ENCODE results near the gene DDX54.
"Not testable (repeated sequence)": the region's sequence is repeated elsewhere in the genome, so short reads cannot be mapped to it uniquely, and the experiment has no call there.

DDX54 gene

DNA sequence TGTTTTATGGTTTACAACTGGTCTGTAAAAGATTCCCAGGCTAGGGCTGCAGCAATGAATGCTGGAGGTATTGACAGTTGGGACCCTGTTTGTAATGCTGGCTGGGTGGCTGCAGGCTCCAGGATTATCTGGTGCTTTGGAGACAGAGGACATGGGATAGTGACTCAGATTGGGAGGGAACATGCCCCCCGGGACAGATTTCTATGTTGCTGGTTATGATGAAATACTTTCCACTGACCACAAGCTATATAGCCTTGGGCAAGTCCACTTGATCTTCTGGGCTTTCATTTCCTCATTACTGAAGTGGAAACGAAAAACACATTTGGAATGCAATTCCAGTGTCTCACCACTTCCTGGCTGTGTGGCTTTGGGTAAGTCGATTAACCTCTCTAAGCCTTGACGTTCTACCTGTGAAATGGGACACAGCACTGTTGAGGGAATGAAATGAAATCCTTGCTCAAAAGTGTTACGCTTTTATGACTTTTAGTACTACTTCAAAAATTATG is 29.7 kb upstream of the DDX54 start:
- DNase-seq, result no peak

DNA sequence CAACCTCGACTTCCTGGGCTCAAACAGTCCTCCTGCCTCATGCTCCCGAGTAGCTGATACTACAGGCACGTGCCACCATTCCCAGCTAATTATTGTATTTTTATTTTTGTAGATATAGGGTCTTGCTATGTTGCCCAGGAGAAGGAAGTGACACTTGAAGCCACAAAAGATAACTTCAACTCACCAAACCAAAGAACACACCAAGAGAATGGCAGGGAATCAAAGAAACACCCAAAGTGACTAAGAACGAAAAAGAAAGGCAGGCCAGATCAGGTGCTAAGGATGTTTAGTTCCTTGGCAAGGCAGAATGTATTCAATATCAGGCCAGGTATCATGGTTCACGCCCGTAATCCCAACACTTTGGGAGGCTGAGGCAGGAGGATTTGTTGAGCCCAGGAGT is 25.9 kb upstream of the DDX54 start:
- no peak for DNase-seq

DNA sequence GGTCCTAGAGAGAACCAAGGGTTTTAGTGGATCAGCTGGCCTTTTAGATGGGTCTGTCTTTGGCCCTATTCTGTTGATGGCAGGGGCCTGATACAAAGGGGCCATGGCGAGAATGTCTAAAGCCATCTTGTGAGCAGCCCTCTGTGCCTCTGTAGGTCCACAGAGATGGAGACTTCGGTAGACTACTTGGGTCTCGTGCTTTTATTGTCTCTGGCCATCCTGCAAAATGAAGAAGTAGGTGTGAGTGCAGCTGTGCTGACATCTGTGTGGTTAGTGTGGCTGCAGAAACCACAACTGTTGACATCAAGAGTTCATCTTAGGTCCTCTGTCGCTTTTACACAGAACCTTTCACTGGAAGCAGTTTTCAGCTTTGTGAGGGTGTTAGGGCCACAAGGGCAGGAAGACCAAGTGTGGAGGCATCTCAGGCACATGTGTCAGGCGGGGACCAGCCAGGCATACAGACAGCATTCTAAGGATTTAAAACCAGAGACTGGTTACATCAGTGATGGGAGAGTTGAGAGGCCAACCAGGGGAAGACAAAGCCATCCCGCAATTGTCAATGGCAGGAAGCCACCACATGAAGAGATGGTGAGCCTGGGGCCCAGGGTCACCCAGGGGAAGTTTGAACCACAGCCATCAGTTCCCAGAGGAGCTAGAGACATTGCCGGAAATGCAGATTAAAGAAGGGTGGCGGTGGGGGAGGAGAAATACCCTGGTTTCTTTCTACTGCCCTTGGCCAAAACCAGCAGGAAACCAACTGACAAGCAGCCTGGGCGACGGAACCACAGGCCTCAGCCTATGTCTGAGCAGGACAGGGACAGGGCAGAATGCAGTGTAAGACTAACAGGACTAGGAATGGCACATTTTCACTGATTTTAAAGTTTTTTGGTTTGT is 23.0 kb upstream of the DDX54 start:
- DNase-seq, result no peak

DNA sequence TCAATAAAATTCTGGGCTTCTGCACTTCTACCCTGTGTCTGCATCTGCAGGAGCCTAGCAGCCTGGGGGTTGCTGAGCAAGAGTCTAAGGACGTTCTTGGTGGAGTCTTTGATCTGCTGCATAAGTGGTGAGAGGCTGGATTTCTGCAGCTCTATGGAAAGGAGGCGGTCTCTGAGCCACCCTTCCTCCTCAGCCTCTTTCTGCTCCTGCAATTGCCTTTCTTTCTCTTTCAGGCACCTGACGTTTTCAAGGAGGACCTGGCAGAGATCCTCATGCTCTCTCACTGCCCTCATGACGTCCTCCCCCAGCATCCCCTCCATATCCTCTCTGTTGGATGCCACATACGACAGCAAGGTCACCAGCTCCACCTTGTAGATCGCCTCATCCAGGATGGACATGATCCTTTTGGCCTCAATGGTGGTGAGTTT is 22.3 kb upstream of the DDX54 start:
- DNase-seq, result no peak

DNA sequence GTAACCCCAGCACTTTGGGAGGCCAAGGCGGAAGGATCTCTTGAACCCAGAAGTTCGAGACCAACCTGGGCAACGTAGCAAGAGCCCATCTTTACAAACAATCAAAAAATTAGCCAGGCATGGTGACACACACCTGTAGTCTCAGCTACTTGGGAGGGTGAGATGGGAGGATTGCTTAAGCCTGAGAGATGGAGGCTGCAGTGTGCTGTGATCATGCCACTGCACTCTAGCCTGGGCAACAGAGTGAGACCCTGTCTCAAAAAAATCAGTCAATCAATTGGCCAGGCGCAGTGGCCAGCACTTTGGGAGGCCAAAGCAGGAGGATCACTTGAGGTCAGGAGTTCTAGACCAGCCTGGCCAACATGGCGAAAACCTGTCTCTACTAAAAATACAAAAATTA is 21.5 kb upstream of the DDX54 start:
- DNase-seq, result not testable (repeated sequence)

DNA sequence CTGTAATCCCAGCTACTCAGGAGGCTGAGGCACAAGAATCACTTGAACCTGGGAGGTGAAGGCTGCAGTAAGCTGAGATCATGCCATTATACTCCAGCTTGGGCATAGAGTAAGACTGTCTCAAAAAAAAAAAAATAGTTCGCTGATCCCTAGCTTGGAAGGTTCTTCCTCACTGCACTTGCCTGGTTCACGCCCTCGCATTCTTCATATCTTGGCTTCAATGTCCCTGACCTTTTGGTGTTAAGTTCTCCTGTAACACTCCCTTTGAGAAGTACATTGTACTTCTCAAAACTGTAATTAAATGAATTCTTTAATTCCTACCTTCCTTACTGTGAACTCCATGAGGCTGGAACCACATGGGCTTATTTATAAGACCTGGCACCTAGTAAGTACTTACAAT is 19.5 kb upstream of the DDX54 start:
- no peak for DNase-seq

DNA sequence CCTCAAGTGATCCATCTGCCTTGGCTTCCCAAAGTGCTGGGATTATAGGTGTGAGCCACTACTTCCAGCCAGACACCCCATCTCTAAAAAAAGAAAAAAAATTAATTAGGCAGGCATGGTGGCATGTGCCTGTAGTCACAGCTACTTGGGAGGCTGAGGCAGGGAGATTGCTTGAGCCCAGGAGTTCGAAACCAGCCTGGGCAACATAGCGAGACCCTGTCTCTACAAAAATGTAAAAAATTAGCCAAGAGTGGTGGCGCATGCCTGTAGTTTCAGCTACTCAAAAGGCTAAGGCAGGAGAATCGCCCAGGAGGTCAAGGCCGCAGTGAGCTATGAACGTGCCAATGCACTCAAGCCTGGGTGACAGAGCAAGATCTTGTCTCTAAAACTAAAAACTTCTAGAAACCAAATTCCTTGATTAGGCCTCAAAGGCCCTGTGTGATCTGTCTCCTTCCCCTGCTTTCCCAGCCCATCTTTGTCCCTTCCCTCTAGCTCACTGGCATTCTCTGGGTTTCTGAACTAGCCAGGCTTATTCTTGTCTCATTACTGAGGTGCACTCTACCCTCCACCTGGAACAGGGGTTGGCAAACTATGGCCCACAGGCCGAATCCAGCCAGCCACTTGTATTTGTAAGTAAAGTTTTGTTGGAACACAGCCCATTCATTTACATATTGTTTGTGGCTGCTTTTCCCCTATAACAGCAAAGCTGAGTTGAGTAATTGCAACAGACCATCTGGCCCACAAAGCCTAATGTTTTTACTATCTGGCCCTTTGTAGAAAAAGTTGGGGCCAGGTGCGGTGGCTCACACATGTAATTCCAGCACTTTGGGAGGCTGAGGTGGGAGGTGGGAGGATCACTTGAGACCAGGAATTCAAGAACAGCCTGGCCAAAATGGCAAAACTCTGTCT is 18.8 kb upstream of the DDX54 start:
- no peak for DNase-seq

DNA sequence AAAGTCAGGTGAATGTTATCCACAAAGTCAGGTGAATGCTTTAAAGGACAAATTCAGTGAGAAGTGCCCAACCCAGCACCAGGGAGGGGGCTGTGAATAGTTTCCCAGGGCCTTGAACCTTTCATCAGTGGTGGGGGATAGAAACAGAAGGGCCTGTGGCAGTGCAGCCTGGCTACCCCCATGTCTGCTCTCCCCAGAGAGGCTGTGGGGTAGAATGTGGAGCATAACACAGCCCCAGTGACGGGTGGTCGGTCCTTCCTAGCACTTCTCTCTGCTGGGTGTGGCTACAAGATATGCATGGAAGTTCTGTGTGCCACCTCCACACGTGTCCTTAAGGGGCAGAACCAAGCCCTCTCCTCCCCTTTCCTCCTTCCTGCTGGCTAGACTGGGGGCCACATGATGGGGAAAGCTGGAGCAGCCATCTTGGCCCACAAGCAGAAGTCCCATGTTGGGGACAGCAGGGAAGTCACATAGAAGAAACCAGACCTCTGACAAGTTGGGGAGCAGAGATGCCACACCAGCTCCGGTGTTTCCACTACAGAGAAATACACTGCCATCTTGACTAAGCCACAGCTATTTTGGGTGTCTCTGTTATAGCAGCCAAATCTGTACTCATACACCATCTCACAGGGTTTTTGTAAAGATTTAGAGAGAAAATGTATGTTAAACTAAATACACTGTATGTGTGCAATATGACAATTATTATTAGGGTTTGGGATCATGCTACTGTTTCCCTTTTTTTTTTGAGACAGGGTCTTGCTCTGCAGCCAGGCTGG is 17.2 kb upstream of the DDX54 start:
- no peak for DNase-seq

DNA sequence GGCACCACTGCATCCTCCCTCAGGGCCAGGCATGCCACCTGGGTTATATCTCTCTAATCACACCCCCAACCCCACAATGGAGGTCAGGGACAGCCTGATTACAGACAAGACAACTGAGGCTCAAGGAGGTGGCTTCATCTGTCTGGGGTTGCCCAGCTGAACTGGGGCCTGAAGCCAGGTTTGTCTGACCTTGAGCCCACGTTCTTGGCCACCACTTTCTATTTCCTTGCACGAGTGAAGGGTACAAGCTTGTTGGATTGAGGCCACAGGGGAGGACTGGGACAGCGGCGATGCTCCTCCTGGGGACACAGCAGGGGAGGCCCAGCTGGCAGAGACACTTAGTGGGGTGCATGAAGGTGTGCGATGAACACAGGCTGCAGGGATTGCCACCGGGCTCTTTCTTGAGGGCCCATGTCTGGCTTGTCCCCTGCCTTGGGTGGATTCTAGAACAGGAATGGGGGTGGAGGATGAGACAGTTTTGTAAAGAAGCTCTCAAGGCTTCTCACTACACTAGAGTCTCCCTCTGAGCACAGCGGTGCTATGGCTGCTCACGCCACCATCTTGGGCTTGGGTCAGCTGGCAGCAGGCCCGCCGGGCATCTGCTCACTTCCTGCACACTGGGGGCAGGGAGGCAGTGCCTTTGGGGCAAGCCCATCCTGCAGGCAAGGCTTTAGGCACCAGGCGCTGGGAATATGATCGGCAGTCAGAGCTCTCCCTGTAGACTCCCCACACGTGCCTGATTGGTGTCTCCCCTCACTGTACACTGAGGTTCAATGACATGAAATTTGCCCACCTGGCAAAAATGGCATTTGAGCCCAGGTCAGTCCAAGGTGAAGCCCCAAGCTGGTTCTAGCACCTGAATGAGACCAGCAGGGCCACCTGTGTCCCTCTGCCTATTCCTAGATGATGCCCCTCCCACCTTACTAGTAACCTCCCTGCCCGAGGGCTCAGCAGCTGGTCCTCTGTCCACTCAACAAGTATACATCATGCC is 16.2 kb upstream of the DDX54 start:
- DNase-seq, result no peak

DNA sequence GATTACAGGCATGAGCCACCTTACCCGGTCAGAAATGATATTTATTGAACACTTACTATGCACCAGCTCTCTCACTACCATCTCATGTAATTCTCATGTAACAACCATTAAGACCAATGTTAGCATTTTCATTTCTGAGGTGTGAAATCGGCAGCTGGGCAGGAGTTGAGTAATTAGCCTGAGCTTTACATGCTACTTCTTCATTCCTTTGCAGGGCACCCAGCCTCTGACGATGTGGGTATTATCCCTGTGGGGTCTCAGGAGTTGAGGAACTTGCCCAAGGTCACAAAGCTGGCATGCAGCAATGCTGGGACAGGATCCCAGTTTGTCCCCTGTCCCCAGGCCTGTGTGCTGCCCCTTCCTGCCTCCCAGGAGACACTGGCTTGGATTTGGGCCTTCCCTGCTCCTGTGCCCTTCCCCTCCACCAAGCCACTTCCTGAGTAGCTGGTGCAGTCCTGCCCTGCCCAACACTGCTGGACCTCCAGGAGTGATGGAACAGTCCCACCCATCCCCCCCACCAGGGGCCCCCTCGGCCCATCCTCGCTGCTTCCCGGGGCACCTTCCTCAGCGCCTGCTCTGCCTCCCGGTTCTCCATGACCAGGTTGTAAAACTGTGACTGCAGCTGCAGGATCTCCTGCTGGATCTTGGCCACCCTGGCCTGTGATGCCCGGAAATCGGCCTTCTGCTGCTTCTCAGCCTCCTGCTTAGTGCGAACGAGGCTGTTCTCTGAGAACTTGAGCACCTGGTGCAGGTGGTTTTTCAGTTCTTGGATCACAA is 14.9 kb upstream of the DDX54 start:
- DNase-seq, result no peak

DNA sequence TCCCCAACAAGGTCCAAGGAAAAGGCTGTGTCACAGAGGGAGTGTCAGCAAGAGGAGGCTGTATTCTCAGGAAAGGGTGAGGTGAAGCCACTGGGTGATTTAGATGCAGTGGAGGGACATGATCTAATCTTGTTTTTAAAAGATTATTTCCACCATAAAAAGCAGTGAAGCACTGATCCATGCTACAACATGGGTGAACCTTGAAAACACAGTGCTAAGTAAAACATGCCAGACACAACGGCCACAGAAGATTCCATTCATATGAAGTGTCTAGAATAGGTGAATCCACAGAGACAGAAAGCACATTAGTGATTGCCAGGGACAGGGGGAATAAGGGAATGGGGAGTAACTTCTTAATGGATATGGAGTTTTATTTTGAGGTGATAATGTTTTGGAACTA is 13.0 kb upstream of the DDX54 start:
- no peak for DNase-seq

DNA sequence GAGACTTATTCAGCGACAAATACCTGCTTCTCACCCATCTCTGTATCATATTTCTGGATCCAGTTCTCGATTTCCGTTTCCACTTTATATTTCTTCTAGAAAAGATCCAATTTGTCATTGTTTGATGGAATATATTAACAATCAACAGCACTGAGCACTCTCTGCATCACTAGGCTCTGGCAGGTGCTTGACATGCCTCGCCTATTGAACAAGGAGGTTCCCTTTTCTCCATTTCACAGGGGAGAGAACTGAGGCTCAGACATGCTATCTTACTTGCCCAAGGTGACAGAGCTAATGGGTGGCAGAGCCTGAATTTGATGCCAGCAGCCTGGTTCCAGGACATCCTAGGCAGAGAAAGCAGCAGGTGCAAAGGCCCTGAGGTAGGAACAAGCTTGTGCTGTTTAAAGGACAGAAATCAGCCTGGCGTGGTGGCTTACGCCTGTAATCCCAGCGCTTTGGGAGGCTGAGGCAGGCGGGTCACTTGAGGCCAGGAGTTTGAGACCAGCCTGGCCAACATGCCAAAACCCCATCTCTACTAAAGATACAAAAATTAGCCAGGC is 12.3 kb upstream of the DDX54 start:
- no peak for DNase-seq

DNA sequence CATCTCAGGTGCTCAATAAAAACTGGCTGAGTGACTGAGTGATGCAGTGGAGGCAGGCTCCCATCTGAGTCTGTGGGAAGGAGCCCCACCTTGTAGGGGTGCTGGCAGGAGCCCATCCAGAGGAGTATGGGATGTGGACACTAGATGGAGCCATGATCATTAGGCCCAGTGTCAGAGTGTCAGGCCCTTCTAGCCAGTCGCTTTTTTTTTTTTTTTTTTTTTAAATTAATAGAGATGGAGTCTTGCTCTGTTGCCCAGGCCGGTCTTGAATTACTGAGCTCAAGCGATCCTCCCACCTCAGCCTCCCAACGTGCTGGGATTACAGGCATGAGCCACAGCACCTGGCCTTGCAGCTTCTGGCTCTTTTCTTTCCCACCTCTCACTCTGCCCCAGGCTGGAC is 11.7 kb upstream of the DDX54 start:
- peak; percentile 32 for DNase-seq

DNA sequence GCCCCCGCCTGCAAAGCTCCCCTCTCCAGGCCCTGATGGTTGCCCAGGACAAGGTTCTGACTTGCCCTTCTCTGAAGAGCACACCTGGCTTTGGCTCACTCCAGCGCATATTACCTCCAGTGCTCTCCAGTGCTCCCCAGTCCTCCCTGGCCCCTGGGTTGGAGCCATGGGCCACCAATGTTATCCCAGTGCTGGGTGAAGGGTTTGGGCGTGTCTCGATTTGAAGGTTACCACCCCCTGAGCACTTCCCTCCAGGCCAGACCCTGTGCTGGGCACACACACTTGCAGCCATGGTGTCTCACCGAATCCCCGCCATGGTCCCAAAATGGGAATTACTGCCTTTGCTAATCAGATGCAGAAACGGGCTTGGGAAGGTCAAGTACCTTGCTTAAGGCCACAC is 11.3 kb upstream of the DDX54 start:
- no peak for DNase-seq

DNA sequence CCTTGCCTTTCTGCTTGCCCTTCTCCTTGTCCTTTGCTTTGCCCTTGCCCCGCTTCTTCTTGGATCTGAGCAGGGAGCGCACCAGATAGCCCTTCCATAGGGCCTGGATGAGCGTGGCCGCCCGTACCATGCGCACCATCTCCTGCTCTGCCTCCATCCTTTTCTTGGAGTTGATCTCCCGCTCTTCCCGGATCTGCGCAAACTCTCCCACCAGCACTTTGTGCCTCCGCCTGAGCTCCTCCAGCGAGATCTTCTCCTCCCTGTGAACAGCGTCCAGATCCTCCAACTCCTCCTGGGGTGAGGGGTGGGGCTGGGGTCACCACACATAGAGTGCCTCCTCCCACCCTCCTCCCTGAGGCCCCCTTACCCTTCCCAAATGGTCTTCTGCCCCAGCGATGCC is 10.3 kb upstream of the DDX54 start:
- no peak for DNase-seq

DNA sequence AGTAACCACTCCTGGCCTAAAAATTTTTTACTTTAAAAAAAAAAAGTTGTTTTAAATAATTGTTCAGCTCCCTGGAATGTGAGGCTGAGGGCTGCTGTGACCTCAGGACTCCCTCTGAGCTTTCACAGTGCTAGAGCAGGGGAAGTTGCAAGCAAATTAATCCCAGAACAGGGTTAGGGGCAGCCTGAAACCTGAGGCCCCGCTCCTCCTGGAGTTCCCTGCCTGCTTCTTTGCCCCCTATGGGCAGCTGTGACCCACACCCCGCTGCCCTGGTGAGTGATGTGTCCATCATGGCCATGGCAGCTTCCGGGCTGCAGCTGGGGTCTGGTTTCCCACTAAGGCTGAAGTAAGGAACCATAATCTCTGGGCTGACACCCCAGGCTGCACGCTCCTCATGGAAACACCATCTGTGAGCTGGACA is 9.7 kb upstream of the DDX54 start:
- no peak for DNase-seq

DNA sequence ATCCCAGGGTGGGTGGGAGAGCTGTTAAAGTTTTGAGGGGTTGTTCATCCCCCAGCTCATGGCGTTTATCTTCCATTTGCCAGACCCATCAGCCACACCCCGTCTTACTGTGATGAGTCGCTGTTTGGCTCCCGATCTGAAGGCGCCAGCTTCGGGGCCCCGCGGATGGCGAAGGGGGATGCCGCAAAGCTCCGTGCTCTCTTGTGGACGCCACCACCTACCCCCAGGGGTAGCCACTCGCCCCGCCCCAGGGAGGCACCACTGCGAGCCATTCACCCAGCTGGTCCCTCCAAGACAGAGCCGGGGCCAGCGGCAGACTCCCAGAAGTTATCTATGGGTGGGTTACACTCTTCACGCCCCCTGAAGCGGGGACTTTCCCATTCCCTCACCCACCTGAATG is 5.9 kb upstream of the DDX54 start:
- DNase-seq, result no peak

DNA sequence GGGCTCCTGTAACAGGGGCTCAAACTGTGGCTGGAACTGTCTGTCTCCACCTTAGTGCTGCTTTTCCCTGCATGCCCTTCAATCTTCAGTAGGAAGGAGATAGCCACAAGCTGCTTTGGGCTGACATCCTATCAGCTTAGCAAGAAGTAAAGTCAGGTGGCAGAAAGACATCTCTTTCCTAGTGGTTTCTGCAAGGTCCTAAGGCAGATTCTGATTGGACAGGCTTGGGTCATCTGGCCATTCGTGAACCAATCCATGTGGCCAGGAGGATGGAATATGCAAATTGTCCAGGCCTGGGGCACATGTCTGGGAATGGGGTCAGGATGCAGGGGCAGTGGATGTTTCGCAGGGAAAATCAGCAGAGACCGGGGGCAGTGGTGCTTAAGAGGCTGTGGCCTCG is 5.5 kb upstream of the DDX54 start:
- DNase-seq, result no peak

DNA sequence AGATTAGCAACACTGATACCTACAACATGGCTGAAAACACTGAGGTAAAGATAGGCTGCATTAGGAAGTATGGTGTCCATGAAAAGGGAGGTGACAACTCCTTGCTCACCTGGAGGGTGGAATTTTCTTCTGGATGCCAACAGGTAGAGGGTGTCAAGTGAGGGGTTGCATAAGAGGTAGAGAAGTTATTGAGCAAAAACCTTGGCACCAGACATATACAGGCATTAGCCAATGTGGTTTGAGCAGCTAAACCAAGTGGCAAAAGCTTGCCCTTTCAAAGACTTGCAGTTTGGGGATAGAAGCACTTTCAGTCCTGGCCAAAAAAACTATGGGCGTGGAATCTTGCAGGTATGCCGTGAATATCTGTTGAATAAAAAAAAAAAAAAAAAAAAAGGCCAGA is 4.1 kb upstream of the DDX54 start:
- DNase-seq, result no peak

DNA sequence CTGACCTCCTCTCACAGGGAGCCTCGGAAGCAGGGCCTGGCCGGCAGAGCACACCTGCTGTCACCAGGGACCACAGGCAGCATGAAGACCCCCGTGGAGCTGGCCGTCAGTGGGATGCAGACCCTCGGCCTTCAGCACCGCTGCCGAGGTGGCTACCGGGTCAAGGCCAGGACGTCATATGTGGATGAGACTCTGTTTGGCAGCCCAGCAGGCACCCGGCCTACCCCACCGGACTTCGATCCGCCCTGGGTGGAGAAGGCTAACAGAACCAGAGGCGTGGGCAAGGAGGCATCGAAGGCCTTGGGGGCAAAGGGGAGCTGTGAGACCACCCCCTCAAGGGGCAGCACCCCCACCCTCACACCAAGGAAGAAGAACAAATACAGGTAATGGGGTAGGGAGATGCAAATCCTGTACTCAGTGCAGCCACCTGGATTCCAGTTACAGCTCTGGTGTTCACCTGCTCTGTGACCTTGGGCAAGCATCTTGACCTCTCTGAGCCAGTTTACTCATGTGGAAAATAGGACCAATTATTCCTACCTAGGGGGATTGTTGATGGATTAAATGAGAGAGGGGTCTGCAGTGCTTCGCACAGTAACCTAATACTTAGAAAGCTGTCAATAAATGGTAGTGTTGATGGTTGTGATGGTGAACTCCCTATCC is 1.5 kb upstream of the DDX54 start:
- no peak for DNase-seq

Data from NCI-H1436 (cell line).